ENCODE measurements around the gene CADPS2.

DNA sequence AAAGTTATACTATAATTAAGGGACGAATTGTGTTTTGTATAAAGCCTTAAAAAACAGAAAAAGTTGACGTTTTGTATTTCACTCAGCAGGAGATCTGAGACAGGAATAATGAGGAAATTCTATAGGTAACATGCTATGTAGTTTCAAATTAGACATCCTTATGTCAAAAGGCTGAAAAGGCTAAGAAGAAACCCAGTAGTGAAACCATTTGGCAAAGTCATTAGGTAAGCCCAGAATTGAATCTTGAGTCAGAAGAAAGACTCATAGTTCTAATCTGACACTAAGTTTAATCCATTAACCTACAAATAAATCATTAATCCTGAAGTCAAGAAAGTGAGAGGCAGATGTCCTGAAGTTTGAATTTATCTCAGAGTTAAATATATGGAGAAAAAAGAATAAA, 266.6 kb downstream of the CADPS2 start:
- TF ChIP-seq, protein P1, sequence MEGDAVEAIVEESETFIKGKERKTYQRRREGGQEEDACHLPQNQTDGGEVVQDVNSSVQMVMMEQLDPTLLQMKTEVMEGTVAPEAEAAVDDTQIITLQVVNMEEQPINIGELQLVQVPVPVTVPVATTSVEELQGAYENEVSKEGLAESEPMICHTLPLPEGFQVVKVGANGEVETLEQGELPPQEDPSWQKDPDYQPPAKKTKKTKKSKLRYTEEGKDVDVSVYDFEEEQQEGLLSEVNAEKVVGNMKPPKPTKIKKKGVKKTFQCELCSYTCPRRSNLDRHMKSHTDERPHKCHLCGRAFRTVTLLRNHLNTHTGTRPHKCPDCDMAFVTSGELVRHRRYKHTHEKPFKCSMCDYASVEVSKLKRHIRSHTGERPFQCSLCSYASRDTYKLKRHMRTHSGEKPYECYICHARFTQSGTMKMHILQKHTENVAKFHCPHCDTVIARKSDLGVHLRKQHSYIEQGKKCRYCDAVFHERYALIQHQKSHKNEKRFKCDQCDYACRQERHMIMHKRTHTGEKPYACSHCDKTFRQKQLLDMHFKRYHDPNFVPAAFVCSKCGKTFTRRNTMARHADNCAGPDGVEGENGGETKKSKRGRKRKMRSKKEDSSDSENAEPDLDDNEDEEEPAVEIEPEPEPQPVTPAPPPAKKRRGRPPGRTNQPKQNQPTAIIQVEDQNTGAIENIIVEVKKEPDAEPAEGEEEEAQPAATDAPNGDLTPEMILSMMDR (IDR thresholded peaks at IDR 0.05; ENCODE audit: low read length): no peak
- no peak for TF ChIP-seq EZH2phosphoT487 (IDR thresholded peaks at IDR 0.05; ENCODE audit: low read length)

Measured in MM.1S (cell line).